GDM1 (cell line): ENCODE measurements around the gene PTPRN2.
"Not testable (repeated sequence)": the region's sequence is repeated elsewhere in the genome, so short reads cannot be mapped to it uniquely, and the experiment has no call there.

Experiments
- DNase-seq: peaks from one replicate; lab custom pipeline; 2025; lab: John Stamatoyannopoulos, UW

Gene PTPRN2

DNA sequence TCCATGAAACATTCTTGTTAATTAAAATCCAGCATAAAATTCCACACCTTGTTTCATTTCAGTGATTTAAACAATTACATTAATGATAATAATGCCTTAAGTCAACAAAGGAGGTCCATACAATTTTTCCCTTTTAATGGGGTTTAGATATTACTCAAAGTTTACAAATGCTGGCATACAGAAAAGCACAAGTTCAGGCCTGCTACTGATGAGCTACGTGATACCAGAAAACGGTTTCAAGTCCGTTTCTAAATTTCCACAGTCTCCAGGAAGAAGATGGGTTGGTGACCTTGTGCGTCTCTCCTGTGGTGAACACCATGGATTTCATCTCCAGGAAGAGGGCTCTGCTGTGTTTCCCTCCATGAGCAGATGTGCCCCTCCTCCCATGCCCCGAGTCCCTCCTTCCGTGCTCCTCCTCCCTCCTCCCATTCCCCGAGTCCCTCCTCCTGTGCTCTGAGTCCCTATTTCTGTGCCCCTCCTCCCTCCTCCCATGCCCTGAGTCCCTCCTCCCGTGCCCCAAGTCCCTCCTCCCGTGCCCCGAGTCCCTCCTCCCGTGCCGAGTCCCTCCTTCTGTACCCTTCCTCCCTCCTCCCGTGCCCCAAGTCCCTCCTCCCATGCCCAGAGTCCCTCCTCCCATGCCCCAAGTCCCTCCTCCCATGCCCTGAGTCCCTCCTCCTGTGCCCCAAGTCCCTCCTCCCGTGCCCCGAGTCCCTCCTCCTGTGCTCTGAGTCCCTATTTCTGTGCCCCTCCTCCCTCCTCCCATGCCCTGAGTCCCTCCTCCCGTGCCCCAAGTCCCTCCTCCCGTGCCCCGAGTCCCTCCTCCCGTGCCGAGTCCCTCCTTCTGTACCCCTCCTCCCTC, 201.9 kb downstream of the PTPRN2 start:
- DNase-seq, result not testable (repeated sequence)

GRCh38 chr7:158384746-158385145, 202.9 kb downstream of the PTPRN2 start:
- no peak for DNase-seq

DNA sequence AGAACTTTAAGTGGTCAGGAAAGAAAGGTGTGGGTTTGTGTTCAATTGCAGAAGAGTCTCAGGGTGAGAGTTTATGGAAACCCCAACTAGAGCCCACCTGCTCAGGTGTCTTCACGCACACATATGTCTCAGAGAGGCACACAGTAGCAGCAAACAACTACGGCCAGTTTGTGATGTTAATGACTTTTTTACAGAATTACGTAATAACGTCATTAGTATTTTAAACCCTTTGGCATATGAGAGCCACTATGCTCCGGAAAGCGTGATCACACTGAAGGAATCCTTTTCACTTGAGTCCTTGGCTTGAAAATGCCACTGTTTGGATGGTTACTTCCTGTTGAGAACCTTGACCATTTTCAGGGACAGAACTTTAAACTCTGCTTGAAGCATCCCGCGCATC, 204.0 kb downstream of the PTPRN2 start:
- no peak for DNase-seq

DNA sequence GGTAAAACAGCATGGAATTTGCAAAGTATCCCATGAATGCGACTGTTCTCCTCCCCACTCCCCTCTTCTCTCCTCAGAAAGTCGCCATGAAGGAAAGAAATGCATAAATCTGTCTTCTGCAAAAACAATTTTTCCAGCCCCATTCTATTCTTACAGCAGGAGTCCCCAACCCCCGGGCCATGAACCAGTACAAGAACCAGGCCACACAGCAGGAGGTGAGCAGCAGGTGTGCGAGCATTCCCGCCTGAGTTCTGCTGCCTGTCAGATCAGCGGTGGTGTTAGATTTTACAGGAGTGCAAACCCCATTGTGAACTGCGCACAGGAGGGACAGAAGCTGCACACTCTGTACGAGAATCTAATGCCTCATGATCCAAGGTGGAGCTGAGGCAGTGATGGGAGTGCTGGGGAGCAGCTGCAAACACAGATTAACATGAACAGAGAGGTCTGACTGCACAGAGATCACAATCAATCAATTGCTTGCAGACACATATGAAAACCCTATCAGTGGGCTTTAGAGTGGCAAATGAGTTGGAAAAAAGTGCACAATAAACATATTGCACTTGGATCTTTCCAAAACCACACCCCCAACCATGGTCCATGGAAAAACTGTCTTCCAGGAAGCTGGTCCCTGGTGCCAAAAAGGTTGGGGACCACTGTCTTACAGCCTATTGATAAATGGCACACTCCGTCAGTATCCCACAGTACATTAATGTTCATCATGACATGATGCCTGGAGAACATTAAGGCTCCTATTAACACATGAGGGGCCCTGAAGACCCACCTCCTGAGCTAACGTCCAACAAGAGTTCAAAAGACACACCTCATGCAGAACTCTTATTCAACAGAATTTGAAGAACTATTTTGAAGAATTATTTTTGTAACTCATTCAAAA, 205.0 kb downstream of the PTPRN2 start:
- no peak for DNase-seq

- DNase-seq, result no peak
Measured at GRCh38 chr7:158381956-158382355, 205.7 kb downstream of the PTPRN2 start.

- no peak for DNase-seq
Measured at GRCh38 chr7:158378978-158379377, 208.6 kb downstream of the PTPRN2 start.

DNA sequence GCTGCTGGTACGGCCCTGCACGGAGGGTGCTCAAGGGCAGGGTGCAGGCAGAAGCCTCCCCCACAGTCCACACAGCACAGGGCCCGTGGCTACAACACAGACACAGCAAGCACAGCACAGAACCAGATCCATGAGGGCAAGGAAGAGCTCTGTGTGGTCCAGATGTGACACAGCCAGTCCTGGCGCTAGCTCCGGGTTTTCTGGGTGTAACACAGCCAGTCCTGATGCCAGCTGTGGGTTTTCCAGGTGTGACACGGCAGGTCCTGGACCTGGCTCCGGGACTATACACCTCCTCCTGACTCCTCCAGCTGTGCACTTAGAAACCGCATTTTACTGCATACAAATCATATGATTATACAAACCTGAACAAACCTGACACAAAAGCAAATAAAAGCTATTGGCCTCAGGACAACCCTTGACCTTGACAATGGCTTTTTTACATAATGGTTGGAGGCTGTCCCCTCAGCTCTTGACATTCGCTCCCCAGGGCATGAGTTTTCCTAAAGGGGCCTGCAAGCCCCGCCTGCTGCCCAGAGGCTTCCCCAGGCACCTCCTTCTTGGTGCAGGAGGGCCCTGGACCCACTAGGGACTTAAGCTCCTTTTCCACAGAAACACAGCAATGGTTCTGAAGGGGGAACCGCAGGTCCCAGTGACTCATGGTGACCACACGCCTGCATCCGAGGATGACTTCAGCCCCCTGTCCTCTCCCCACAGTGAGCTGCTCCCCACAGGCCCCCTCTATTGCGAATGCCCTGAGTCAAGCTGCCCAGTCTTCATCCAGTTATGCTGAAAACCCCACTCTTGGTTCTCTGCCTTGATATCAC, 209.6 kb downstream of the PTPRN2 start:
- DNase-seq, result no peak

DNA sequence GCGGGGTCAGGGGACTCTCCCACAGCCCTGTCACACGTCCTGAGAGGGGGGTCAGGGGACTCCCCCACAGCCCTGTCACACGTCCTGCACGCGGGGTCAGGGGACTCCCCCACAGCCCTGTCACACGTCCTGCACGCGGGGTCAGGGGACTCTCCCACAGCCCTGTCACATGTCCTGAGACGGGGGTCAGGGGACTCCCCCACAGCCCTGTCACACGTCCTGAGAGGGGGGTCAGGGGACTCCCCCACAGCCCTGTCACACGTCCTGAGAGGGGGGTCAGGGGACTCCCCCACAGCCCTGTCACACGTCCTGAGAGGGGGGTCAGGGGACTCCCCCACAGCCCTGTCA, 210.8 kb downstream of the PTPRN2 start:
- DNase-seq, result not testable (repeated sequence)

DNA sequence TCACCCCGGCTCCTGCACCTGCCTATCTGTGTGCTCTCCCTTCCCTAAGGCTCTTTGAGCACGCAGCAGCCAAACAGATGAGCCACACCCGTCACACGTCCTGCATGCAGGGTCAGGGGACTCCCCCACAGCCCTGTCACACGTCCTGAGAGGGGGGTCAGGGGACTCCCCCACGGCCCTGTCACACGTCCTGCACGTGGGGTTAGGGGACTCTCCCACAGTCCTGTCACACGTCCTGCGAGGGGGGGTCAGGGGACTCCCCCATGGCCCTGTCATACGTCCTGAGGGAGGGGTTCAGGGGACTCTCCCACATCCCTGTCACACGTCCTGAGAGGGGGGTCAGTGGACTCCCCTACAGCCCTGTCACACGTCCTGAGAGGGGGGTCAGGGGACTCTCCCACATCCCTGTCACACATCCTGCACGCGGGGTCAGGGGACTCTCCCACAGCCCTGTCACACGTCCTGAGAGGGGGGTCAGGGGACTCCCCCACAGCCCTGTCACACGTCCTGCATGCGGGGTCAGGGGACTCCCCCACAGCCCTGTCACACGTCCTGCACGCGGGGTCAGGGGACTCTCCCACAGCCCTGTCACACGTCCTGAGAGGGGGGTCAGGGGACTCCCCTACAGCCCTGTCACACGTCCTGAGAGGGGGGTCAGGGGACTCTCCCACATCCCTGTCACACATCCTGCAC, 211.3 kb downstream of the PTPRN2 start:
- DNase-seq, result not testable (repeated sequence)

- no peak for DNase-seq
Measured at GRCh38 chr7:158375034-158375433, 212.6 kb downstream of the PTPRN2 start.

DNA sequence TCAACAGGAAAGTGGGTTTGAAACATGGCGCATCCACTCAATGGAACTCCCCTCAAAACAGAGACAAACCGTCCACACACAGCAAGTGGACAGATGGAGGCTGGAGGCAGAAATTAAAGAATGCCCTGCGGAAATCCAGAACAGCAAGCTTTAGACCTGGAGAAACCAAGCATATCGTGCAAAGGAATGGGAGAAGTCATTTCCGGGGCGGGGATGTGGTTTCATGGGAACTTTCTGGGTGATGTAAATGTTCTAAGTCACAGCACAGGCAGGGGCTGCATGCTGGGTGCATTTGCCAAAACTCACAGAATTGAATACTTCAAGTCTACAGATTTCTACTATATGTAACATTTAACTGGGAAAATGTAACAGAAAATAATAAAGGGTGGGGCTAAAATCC, 213.0 kb downstream of the PTPRN2 start:
- no peak for DNase-seq

GRCh38 chr7:158374146-158374545, 213.5 kb downstream of the PTPRN2 start:
- DNase-seq, result no peak

DNA sequence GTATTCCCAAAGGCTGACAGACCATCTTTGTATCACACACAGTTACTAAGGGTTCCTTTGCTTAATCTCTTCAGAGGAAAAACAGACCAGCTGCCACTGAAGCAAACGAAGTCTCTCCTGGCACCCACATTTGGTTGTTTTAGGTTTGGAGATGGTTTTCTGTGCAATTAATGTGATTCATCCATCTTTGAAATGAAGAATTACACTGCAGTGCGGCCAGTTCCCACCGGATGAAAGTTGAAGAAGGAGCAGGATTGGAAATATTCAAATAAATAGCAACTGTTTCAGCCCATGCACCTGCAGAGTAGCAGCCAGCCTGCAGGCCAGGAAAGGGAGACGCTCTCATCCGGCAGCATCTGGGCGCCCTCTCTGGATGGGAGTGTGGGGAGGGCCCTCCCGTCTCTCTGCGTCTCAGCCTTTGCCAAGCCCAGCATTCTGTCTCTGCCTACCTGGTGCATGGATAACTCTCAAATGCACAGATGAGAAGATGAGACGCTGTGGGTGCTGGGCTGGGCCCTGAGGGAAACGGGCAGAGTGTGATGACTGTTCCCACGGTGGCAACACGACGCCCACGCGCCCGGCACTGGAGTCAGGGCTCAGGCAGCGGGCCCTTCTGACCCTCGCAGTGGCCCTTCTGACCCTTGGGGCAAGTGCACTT, 214.0 kb downstream of the PTPRN2 start:
- no peak for DNase-seq

DNA sequence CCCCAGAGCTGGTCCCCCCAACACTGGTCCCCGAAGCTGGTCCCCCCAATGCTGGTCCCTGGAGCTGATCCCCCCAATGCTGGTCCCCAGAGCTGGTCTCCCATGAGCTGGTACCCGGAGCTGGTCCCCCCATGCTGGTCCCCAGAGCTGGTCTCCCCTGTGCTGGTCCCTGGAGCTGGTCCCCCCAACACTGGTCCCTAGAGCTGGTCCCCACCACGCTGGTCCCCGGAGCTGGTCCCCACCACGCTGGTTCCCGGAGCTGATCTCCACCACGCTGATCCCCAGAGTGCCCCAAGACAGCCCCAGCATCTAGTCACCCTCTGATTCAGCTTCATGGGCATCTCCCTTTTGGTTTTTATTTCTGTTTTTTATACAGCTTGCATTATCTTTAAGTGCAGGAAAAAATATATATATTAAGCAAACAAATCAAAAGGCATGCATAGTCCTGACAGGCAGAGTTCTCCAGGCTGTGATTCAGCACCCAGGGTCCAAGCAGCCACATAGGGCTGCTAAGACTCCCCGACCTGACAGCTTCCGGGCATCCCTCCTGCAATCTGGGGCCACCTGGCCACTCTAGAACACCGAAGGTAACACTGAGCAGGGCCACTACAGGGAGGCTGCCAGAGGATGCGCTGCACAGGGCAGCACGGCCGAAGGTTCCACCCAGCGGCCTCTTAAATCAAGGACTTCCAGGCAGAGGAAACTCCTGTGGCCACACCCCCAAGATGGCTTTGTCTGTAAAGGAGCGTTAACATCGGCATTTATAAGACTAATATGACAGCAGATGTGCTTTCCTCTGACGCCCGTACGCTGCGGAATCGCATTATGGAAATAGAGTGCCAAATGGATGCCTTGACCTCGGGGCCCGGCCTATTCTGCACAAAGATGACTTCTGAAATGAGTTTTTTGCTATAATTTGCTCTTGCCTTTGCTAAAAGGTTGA, 215.0 kb downstream of the PTPRN2 start:
- no peak for DNase-seq

GRCh38 chr7:158371856-158372255, 215.8 kb downstream of the PTPRN2 start:
- DNase-seq, result no peak

GRCh38 chr7:158369866-158370265, 217.8 kb downstream of the PTPRN2 start:
- DNase-seq, result no peak

DNA sequence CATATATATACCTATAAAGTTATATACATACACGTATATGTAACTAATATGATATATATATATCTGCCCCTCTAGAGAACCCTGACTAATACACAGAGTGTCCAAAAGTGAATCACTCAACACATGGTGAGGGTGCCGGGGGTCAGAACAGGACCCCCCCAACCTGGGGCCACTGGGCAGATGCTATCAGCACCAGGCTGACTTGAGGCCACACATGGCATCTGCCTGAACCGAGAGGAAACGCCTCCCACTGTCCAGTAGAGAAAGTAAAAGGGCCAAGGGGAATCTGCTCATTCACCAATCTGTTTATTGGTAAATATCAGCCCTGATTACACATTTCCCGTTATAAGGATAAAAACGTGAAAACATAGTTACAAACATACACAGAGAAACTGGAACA, 218.3 kb downstream of the PTPRN2 start:
- no peak for DNase-seq

- DNase-seq, result no peak
Measured at GRCh38 chr7:158368449-158368848, 219.2 kb downstream of the PTPRN2 start.

- no peak for DNase-seq
Measured at GRCh38 chr7:158367634-158367982, 220.0 kb downstream of the PTPRN2 start.
